ENCODE measurements around the gene LSM2. TPM values are rescaled to one million over a fixed set of nuclear protein-coding genes. Genes with fewer than 3 reads are reported as not detected.

LSM2 gene
- total and polyA plus RNA-seq, 9 of the 15 experiments (the other 6 are each of a cell fraction or from before 2014, with no cell fraction given) = 154 to 407 (median 223) TPM

DNA sequence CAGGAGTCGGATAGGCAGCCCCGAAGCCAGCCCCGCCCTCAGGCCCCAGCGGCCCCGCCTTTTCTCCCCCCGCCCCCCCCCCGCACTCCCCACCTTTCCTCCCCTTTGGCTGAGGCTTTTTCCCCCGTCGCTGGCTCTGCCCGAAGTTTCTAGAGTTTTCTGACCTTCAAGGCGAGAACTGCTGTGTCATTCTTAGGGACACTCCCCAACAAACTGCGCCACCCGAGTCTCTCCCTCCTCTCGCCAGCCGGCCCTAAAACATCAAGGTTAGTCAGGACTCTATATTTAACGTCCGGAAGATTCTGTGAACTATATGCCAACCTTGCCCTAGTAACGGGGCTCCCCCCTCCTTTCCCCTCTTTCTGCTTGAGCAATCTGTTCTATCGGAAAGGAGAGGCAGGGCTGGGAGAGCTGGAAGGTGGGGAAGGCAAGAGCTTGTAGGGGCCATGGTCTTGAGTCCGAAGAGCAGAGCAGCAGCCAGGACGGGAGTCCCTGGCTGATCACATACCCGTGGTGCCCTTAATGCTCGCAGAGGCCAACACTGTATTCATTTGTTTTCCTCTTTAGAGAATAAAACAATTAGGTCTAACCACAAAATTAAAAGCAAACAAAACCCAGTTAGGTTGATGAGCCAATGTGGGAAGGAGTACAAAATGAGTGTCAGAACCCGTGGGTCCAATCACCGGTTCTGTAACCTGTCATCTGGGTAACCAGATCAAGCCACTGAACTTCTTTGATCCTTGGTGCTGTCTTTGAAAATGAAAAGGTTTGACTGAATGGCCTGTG is 15.5 kb upstream of the LSM2 start (continued):
- TF ChIP-seq, protein P1, sequence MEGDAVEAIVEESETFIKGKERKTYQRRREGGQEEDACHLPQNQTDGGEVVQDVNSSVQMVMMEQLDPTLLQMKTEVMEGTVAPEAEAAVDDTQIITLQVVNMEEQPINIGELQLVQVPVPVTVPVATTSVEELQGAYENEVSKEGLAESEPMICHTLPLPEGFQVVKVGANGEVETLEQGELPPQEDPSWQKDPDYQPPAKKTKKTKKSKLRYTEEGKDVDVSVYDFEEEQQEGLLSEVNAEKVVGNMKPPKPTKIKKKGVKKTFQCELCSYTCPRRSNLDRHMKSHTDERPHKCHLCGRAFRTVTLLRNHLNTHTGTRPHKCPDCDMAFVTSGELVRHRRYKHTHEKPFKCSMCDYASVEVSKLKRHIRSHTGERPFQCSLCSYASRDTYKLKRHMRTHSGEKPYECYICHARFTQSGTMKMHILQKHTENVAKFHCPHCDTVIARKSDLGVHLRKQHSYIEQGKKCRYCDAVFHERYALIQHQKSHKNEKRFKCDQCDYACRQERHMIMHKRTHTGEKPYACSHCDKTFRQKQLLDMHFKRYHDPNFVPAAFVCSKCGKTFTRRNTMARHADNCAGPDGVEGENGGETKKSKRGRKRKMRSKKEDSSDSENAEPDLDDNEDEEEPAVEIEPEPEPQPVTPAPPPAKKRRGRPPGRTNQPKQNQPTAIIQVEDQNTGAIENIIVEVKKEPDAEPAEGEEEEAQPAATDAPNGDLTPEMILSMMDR (IDR thresholded peaks at IDR 0.05 in 2 of 3, conservative IDR thresholded peaks at IDR 0.05 in 1 of 3; ENCODE audit: insufficient read depth in 2 of 3, low read depth in 1 of 3, low read length in 3 of 3) = no peak; a peak in 1 of 6 replicates
- TF ChIP-seq PRMT5 (CRISPR knock-in tag; IDR thresholded peaks at IDR 0.05) = no peak
- peak; percentile 44; the same call in 1 of the 2 replicates for TF ChIP-seq SMAD3 (CRISPR knock-in tag; conservative IDR thresholded peaks at IDR 0.05)
- peak; percentile 36; the same call in 1 of the 2 replicates for TF ChIP-seq HMBOX1 (IDR thresholded peaks at IDR 0.05)
- no peak for TF ChIP-seq PURB (CRISPR knock-in tag; IDR thresholded peaks at IDR 0.05; ENCODE audit: low read depth)
- no peak for TF ChIP-seq KLF16 (IDR thresholded peaks at IDR 0.05)
- no peak for TF ChIP-seq SFPQ (IDR thresholded peaks at IDR 0.05; ENCODE audit: low read depth, low read length)
- 0 out of 2 replicates have a peak, but pooled peaks have one; percentile 24 for TF ChIP-seq CC2D1A (IDR thresholded peaks at IDR 0.05)
- no peak for TF ChIP-seq ELF1 (tag; IDR thresholded peaks at IDR 0.05)
- TF ChIP-seq ETV5 (CRISPR knock-in tag; IDR thresholded peaks at IDR 0.05; ENCODE audit: low read depth) = no peak; the same call in none of the 2 replicates
- no peak for TF ChIP-seq KAT2B (IDR thresholded peaks at IDR 0.05; ENCODE audit: low read depth, low read length)
- peak; percentile 87 for TF ChIP-seq SMARCC2 (IDR thresholded peaks at IDR 0.05; ENCODE audit: low read depth)
- no peak for TF ChIP-seq NR2C2 (CRISPR knock-in tag; IDR thresholded peaks at IDR 0.05)
- no peak for TF ChIP-seq NR2C2 (tag; IDR thresholded peaks at IDR 0.05)
- no peak for TF ChIP-seq NR3C1 (CRISPR knock-in tag; IDR thresholded peaks at IDR 0.05)
- peak; percentile 32 for TF ChIP-seq ZFP36 (IDR thresholded peaks at IDR 0.05; ENCODE audit: low read depth, low read length, partially characterized antibody)
- no peak for TF ChIP-seq ZNF224 (CRISPR knock-in tag; IDR thresholded peaks at IDR 0.05)
- no peak for TF ChIP-seq ZNF280B (CRISPR knock-in tag; IDR thresholded peaks at IDR 0.05)
- TF ChIP-seq KDM5B (IDR thresholded peaks at IDR 0.05; ENCODE audit: insufficient replicate concordance, low read depth, low read length) = peak; percentile 60
- peak in 1 of 2 experiments; percentile 23; a peak in 1 of 4 replicates for TF ChIP-seq ETV6 (IDR thresholded peaks at IDR 0.05; ENCODE audit: borderline replicate concordance in 1 of 2, low read depth in 2 of 2, low read length in 1 of 2)
- TF ChIP-seq ETV6 (CRISPR knock-in tag; IDR thresholded peaks at IDR 0.05; ENCODE audit: borderline replicate concordance) = no peak
